ENCODE results near the gene SNED1. TPM values are rescaled to one million over a fixed set of nuclear protein-coding genes. Genes with fewer than 3 reads are reported as not detected.

The SNED1 gene
- total and polyA plus RNA-seq, 9 of the 15 experiments (the other 6 are each of a cell fraction or from before 2014, with no cell fraction given) = 0.03 to 0.07 (median 0.05) TPM; not detected in 5

- TF ChIP-seq HINFP (tag; conservative IDR thresholded peaks at IDR 0.05; ENCODE audit: low read depth) (peak; percentile 84), MBD2 (IDR thresholded peaks at IDR 0.05; ENCODE audit: borderline replicate concordance, low read depth) (no peak), ERF (CRISPR knock-in tag; IDR thresholded peaks at IDR 0.05) (no peak), HNRNPH1 (optimal IDR thresholded peaks at IDR 0.05; ENCODE audit: low read depth, low read length) (no peak), FOXM1 (IDR thresholded peaks at IDR 0.05; ENCODE audit: low read depth) (no peak), FOXM1 (CRISPR knock-in tag; IDR thresholded peaks at IDR 0.05; ENCODE audit: low read depth) (no peak), RAD51 (IDR thresholded peaks at IDR 0.05; ENCODE audit: borderline replicate concordance, low read depth) (no peak), GTF3C2 (IDR thresholded peaks at IDR 0.05; ENCODE audit: borderline replicate concordance, extremely low read depth, insufficient read length) (no peak), KLF6 (CRISPR knock-in tag; IDR thresholded peaks at IDR 0.05; ENCODE audit: borderline replicate concordance) (no peak), ZNF639 (CRISPR knock-in tag; conservative IDR thresholded peaks at IDR 0.05 in 1 of 2, IDR thresholded peaks at IDR 0.05 in 1 of 2) (no peak), NELFE (IDR thresholded peaks at IDR 0.05; ENCODE audit: insufficient read depth, insufficient read length) (no peak), PTTG1 (tag; IDR thresholded peaks at IDR 0.05; ENCODE audit: low read depth) (no peak), ZNF133 (CRISPR knock-in tag; IDR thresholded peaks at IDR 0.05) (no peak), GTF2A2 (tag; IDR thresholded peaks at IDR 0.05) (no peak), SMARCA5 (IDR thresholded peaks at IDR 0.05) (no peak), TBP (optimal IDR thresholded peaks at IDR 0.05; ENCODE audit: low read depth, low read length) (no peak), ZNF707 (CRISPR knock-in tag; conservative IDR thresholded peaks at IDR 0.05) (no peak), MAZ (CRISPR knock-in tag; conservative IDR thresholded peaks at IDR 0.05 in 1 of 2, IDR thresholded peaks at IDR 0.05 in 1 of 2) (0 out of 4 replicates have a peak, but pooled peaks of 1 of the 2 experiments have one; percentile 30)
Measured at GRCh38 chr2:241049739-241050623, 51.6 kb downstream of the SNED1 start (continued).
